ENCODE data around the gene HSPH1.
"Not testable (repeated sequence)": the region's sequence is repeated elsewhere in the genome, so short reads cannot be mapped to it uniquely, and the experiment has no call there.

HSPH1 gene

DNA sequence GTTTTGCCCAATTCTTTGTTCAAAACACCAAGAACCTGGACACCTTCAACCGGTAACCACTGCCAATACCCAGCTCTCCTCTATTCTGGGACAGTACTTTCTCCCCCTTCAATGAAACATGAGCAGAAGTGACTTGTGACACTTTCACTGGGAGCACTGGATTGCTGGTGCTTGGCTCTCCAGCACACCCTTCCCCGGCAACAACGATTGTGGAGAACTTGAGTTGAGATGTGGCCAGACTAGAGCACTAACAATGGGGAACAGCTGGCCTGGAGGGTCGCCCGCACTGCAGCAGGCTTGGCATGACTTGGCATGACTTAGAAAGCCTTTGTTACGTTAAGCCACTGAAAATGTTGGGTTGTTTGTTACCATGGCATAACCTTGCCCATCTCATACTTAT lies 30.6 kb upstream of the HSPH1 start:
- Histone ChIP-seq H3K36me3 (ENCODE audit: insufficient read depth, insufficient read length, low read length) (no peaks in the 10 kb centered on the region), H3K4me3 (ENCODE audit: insufficient read length, low read depth) (no peak overlapping the region), H3K27me3 (ENCODE audit: insufficient read depth, insufficient read length) (no peaks in the 10 kb centered on the region), H3K9ac (ENCODE audit: insufficient read length, low read depth) (no peak overlapping the region), H3K4me1 (ENCODE audit: insufficient read depth, insufficient read length) (no peaks in the 10 kb centered on the region), H3K9me3 (ENCODE audit: insufficient read depth, low read length) (peaks cover 18% of the 10 kb centered on the region; the same call in 1 of the 2 replicates)
- no peak for DNase-seq (ENCODE audit: low read depth, low spot score)
- TF ChIP-seq SUZ12 (IDR thresholded peaks at IDR 0.05; ENCODE audit: extremely low read depth, insufficient read depth, insufficient read length) (no peak), YY1 (IDR thresholded peaks at IDR 0.05; ENCODE audit: insufficient read depth, insufficient read length) (no peak), ZNF274 (IDR thresholded peaks at IDR 0.05; ENCODE audit: low read depth, low read length) (no peak)

DNA sequence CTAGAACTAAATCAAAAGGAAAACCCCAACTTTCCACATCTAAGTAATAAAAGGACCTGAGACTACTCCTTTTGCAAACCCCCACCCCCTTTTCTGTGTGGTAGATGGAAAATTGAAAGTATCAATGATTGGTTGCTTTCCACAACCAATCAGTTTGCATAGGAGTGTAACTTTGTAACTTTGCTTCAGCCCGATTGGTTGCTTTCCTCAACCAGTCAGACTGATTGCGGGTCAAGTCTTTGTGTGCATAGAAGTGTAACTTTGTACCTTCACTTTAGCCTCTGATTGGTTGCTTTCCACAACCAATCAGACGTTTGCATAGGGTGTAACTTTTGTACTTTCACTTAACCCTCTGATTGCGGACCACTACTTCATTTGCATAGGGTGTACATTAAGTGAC lies 30.0 kb upstream of the HSPH1 start:
- no peaks in the 10 kb centered on the region for H3K27me3 ChIP-seq (ENCODE audit: insufficient read depth, insufficient read length)
- H3K4me1 ChIP-seq (ENCODE audit: insufficient read depth, insufficient read length), result no peaks in the 10 kb centered on the region
- TF ChIP-seq YY1 (IDR thresholded peaks at IDR 0.05; ENCODE audit: insufficient read depth, insufficient read length) (no peak), SUZ12 (IDR thresholded peaks at IDR 0.05; ENCODE audit: extremely low read depth, insufficient read depth, insufficient read length) (no peak), ZNF274 (IDR thresholded peaks at IDR 0.05; ENCODE audit: low read depth, low read length) (no peak)
- H3K9me3 ChIP-seq (ENCODE audit: insufficient read depth, low read length), result peaks cover 18% of the 10 kb centered on the region; the same call in 1 of the 2 replicates
- H3K36me3 ChIP-seq (ENCODE audit: insufficient read depth, insufficient read length, low read length), result no peaks in the 10 kb centered on the region
- no peak overlapping the region for H3K4me3 ChIP-seq (ENCODE audit: insufficient read length, low read depth)
- H3K9ac ChIP-seq (ENCODE audit: insufficient read length, low read depth), result no peak overlapping the region
- no peak for DNase-seq (ENCODE audit: low read depth, low spot score)

DNA sequence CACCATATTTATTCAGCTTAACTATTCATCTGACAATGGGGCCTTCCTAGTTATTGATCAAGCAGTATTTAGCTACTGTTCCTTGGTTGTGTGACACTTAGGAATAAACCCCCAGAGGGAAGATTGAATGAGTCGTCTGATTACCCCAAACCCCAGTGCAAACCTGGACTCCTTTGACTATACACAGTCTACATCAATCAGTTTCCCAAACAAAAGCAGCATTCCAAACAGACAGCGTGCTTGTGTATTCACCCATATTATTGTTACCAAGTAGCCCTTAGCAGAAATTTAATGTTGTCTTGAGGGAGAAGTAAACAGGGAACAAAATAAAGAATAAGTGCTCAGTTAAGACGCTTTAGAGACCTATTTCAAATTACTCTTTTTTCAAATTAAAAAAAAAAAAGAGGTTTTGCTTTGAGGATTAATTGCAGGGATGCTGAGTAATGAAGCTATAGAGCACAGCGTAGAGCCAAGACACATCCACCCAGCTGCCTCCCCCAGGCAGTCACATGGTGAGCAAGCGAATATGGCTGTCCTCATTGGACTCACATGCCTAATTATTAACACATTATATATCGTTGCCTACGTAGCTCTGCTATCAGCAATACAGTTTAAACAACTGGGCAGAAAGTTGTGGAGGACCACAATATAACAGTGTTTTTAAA lies 23.4 kb upstream of the HSPH1 start:
- no peak for DNase-seq (ENCODE audit: low read depth, low spot score)
- no peak overlapping the region for H3K9ac ChIP-seq (ENCODE audit: insufficient read length, low read depth)
- H3K27me3 ChIP-seq (ENCODE audit: insufficient read depth, insufficient read length), result no peaks in the 10 kb centered on the region
- H3K9me3 ChIP-seq (ENCODE audit: insufficient read depth, low read length), result peaks cover 14% of the 10 kb centered on the region; the same call in 1 of the 2 replicates
- no peaks in the 10 kb centered on the region for H3K4me1 ChIP-seq (ENCODE audit: insufficient read depth, insufficient read length)
- TF ChIP-seq YY1 (IDR thresholded peaks at IDR 0.05; ENCODE audit: insufficient read depth, insufficient read length), result no peak
- no peak for TF ChIP-seq ZNF274 (IDR thresholded peaks at IDR 0.05; ENCODE audit: low read depth, low read length)
- no peak for TF ChIP-seq SUZ12 (IDR thresholded peaks at IDR 0.05; ENCODE audit: extremely low read depth, insufficient read depth, insufficient read length)
- H3K36me3 ChIP-seq (ENCODE audit: insufficient read depth, insufficient read length, low read length), result no peaks in the 10 kb centered on the region
- no peak overlapping the region for H3K4me3 ChIP-seq (ENCODE audit: insufficient read length, low read depth)

DNA sequence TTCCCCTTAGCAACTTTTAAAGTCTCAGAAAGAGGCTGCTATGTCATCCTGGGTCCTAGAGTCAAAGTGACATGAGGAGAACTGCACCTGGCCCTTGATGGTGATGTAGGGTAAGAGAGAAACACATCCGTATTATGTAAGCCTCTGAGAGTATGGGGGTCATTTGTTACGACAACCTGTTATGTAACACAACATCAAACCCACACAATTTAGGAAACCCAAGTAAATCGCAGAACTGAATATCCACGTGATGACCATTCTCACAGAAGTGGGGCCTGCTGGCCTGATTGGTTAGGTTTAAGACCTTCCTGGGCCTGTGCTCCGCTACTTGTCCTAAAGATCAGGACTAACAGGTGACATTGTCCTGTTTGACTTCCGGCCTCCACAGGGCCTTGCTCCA lies 22.7 kb upstream of the HSPH1 start:
- H3K9me3 ChIP-seq (ENCODE audit: insufficient read depth, low read length), result peaks cover 14% of the 10 kb centered on the region; the same call in 1 of the 2 replicates

DNA sequence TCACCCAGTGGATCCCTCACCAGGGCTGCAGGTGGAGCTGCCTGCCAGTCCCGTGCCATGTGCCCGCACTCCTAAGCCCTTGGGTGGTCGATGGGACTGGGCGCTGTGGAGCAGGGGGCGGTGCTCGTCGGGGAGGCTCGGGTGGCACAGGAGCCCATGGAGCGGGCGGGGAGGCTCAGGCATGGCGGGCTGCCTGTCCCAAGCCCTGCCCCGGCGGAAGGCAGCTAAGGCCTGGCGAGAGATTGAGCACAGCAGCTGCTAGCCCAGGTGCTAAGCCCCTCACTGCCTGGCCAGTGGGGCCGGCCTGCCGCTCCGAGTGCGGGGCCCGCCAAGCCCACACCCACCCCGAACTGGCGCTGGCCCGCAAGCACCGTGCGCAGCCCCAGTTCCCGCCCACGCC lies 21.3 kb upstream of the HSPH1 start:
- no peak for TF ChIP-seq ZNF274 (IDR thresholded peaks at IDR 0.05; ENCODE audit: low read depth, low read length)
- TF ChIP-seq SUZ12 (IDR thresholded peaks at IDR 0.05; ENCODE audit: extremely low read depth, insufficient read depth, insufficient read length), result no peak
- TF ChIP-seq YY1 (IDR thresholded peaks at IDR 0.05; ENCODE audit: insufficient read depth, insufficient read length), result no peak
- no peaks in the 10 kb centered on the region for H3K36me3 ChIP-seq (ENCODE audit: insufficient read depth, insufficient read length, low read length)
- peaks cover 8% of the 10 kb centered on the region; the same call in 1 of the 2 replicates for H3K9me3 ChIP-seq (ENCODE audit: insufficient read depth, low read length)

More for the DNA sequence above, 22.7 kb upstream of the HSPH1 start:
- Histone ChIP-seq H3K4me1 (ENCODE audit: insufficient read depth, insufficient read length) (no peaks in the 10 kb centered on the region), H3K27me3 (ENCODE audit: insufficient read depth, insufficient read length) (no peaks in the 10 kb centered on the region), H3K36me3 (ENCODE audit: insufficient read depth, insufficient read length, low read length) (no peaks in the 10 kb centered on the region), H3K9ac (ENCODE audit: insufficient read length, low read depth) (no peak overlapping the region), H3K4me3 (ENCODE audit: insufficient read length, low read depth) (no peak overlapping the region)
- no peak for DNase-seq (ENCODE audit: low read depth, low spot score)
- TF ChIP-seq YY1 (IDR thresholded peaks at IDR 0.05; ENCODE audit: insufficient read depth, insufficient read length) (no peak), SUZ12 (IDR thresholded peaks at IDR 0.05; ENCODE audit: extremely low read depth, insufficient read depth, insufficient read length) (no peak), ZNF274 (IDR thresholded peaks at IDR 0.05; ENCODE audit: low read depth, low read length) (no peak)

DNA sequence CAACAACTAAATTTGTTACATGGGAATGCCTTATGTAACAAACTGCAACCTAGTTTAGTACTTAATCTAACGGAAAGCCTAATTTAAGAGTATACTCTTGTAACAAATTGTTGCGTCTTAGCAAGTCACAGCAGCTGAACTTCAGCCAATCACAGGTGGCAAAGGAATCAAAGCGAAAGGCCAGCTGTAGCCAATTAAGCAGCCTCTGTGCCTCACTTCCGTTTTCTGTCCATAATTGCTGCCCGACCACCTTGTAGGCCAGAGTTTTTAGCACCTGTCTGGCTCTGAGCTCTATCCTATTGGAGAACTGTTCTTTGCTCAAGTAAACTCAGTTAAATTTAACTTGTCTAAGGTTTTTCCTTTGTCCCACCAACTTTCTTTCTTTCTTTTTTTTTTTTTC lies 18.1 kb upstream of the HSPH1 start:
- no peaks in the 10 kb centered on the region; the same call in 1 of the 2 replicates for H3K9me3 ChIP-seq (ENCODE audit: insufficient read depth, low read length)
- H3K36me3 ChIP-seq (ENCODE audit: insufficient read depth, insufficient read length, low read length), result no peaks in the 10 kb centered on the region
- no peak for DNase-seq (ENCODE audit: low read depth, low spot score)
- TF ChIP-seq ZNF274 (IDR thresholded peaks at IDR 0.05; ENCODE audit: low read depth, low read length) (no peak), YY1 (IDR thresholded peaks at IDR 0.05; ENCODE audit: insufficient read depth, insufficient read length) (no peak), SUZ12 (IDR thresholded peaks at IDR 0.05; ENCODE audit: extremely low read depth, insufficient read depth, insufficient read length) (no peak)
- H3K4me1 ChIP-seq (ENCODE audit: insufficient read depth, insufficient read length), result no peaks in the 10 kb centered on the region
- H3K9ac ChIP-seq (ENCODE audit: insufficient read length, low read depth), result no peak overlapping the region
- H3K27me3 ChIP-seq (ENCODE audit: insufficient read depth, insufficient read length), result no peaks in the 10 kb centered on the region
- H3K4me3 ChIP-seq (ENCODE audit: insufficient read length, low read depth), result no peak overlapping the region

More for the DNA sequence above, 21.3 kb upstream of the HSPH1 start:
- DNase-seq (ENCODE audit: low read depth, low spot score), result no peak
- Histone ChIP-seq H3K4me3 (ENCODE audit: insufficient read length, low read depth) (no peak overlapping the region), H3K27me3 (ENCODE audit: insufficient read depth, insufficient read length) (no peaks in the 10 kb centered on the region), H3K9ac (ENCODE audit: insufficient read length, low read depth) (no peak overlapping the region), H3K4me1 (ENCODE audit: insufficient read depth, insufficient read length) (no peaks in the 10 kb centered on the region)

DNA sequence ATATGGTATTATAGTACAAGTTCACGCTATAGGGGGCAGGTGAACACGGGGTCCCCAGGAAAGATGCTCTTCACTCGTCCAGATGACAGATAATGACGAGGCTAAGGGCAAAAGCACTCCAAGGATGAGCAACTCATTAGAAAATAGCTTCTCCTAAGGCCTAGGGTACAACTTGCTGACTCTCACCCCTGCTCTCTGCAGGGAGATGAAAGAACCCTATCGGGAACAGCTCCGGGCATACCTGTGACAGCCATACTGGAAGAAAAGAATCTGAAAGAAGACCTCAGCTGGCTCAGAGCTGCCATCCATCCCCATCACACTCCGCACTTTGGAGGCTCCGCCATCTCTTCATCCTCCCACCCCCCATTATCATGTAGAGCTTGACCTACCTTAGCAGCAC lies 17.5 kb upstream of the HSPH1 start:
- no peak for DNase-seq (ENCODE audit: low read depth, low spot score)
- no peaks in the 10 kb centered on the region for H3K36me3 ChIP-seq (ENCODE audit: insufficient read depth, insufficient read length, low read length)
- H3K9ac ChIP-seq (ENCODE audit: insufficient read length, low read depth), result no peak overlapping the region
- no peaks in the 10 kb centered on the region for H3K4me1 ChIP-seq (ENCODE audit: insufficient read depth, insufficient read length)
- no peak for TF ChIP-seq SUZ12 (IDR thresholded peaks at IDR 0.05; ENCODE audit: extremely low read depth, insufficient read depth, insufficient read length)
- no peak for TF ChIP-seq ZNF274 (IDR thresholded peaks at IDR 0.05; ENCODE audit: low read depth, low read length)
- TF ChIP-seq YY1 (IDR thresholded peaks at IDR 0.05; ENCODE audit: insufficient read depth, insufficient read length), result no peak
- no peaks in the 10 kb centered on the region for H3K27me3 ChIP-seq (ENCODE audit: insufficient read depth, insufficient read length)
- H3K9me3 ChIP-seq (ENCODE audit: insufficient read depth, low read length), result no peaks in the 10 kb centered on the region; the same call in 1 of the 2 replicates
- no peak overlapping the region for H3K4me3 ChIP-seq (ENCODE audit: insufficient read length, low read depth)

DNA sequence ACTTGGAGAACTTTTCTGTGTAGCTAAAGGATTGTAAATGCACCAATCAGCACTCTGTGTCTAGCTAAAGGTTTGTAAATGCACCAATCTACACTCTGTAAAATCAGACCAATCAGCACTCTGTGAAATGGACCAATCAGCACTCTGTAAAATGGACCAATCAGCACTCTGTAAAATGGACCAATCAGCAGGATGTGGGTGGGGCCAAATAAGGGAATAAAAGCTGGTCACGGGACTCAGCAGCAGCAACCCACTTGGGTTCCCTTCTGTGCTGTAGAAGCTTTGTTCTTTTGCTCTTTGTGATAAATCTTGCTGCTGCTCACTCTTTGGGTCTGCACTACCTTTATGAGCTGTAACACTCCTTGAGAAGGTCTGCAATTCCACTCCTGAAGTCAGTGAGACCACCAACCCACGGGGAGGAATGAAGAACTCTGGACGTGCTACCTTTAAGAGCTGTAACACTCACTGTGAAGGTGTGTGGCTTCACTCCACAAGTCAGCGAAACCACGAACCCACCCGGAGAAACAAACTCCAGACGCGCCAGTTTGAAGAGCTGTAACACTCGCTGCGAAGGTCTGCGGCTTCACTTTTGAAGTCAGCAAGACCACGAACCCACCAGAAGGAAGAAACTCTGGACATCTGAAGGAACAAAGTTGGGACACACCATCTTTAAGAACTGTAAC lies 16.2 kb upstream of the HSPH1 start:
- H3K9ac ChIP-seq (ENCODE audit: insufficient read length, low read depth); H3K9me3 ChIP-seq (ENCODE audit: insufficient read depth, low read length); DNase-seq (ENCODE audit: low read depth, low spot score); H3K36me3 ChIP-seq (ENCODE audit: insufficient read depth, insufficient read length, low read length); H3K4me1 ChIP-seq (ENCODE audit: insufficient read depth, insufficient read length); H3K4me3 ChIP-seq (ENCODE audit: insufficient read length, low read depth); H3K27me3 ChIP-seq (ENCODE audit: insufficient read depth, insufficient read length): not testable (repeated sequence)

Measured in NT2/D1 (cell line).